IMR-90 (cell line): ENCODE results near the gene ARPP21. TPM values are rescaled to one million over a fixed set of nuclear protein-coding genes. Genes with fewer than 3 reads are reported as not detected.

Source experiments
- ATAC-seq: fragments of 200-7000 bp; cut with Tn5 transposase; 2 replicates; pipeline ENCODE4 v1.9.1; 2020; ENCODE audit warnings: low read depth, mild to moderate bottlenecking, moderate library complexity
- BruUV-seq: library from RNA; stranded (reverse); fragments of 400-500 nt; replicated peaks from 2 replicates; lab custom pipeline; 2021; lab: Mats Ljungman, UMichigan
- CTCF ChIA-PET: fragments of 300-600 bp; formaldehyde crosslinking; extraction: SDS; loops from one replicate; lab custom pipeline; 2021; ENCODE audit warnings: antibody characterized with exemption; lab: Yijun Ruan, JAX
- POLR2A ChIA-PET: fragments of 300-600 bp; sonication (Branson Sonifier 250); formaldehyde crosslinking; loops from one replicate; lab custom pipeline; 2022; ENCODE audit warnings: antibody characterized with exemption; ENCODE audit not compliant: unreplicated experiment; lab: Charles Lee
- DNase-seq: peaks from one replicate; pipeline ENCODE4 v3.0.0; 2013
- H2AFZ ChIP-seq: replicated peaks from 2 replicates; pipeline ENCODE3; 2013; ENCODE audit warnings: low read length, mild to moderate bottlenecking; ENCODE audit not compliant: poor library complexity
- H2AK5ac ChIP-seq: 2 replicates; pipeline ENCODE4 v1.6.1; 2013; ENCODE audit warnings: low read depth, low read length, inconsistent platforms
- H2AK9ac ChIP-seq: replicated peaks from 2 replicates; pipeline ENCODE3; 2013; ENCODE audit warnings: mild to moderate bottlenecking, low read depth, low read length, moderate library complexity; ENCODE audit not compliant: poor library complexity
- H2BK120ac ChIP-seq: 2 replicates; pipeline ENCODE4 v1.6.1; 2013; ENCODE audit warnings: low read depth, low read length, inconsistent platforms
- H2BK15ac ChIP-seq: 3 replicates; pipeline ENCODE4 v1.6.1; 2013; ENCODE audit warnings: low read depth, low read length, inconsistent platforms
- H2BK20ac ChIP-seq: 2 replicates; pipeline ENCODE4 v1.6.1; 2013; ENCODE audit warnings: low read depth, mild to moderate bottlenecking, inconsistent platforms, low read length, moderate library complexity
- H2BK5ac ChIP-seq: 2 replicates; pipeline ENCODE4 v1.6.1; 2013; ENCODE audit warnings: mild to moderate bottlenecking, low read depth, low read length, inconsistent platforms; ENCODE audit not compliant: poor library complexity, severe bottlenecking
- H3K14ac ChIP-seq: replicated peaks from 2 replicates; pipeline ENCODE4 v1.6.1; 2013; ENCODE audit warnings: low read depth, low read length, inconsistent platforms
- H3K18ac ChIP-seq: 2 replicates; pipeline ENCODE4 v1.6.1; 2013; ENCODE audit warnings: low read depth, low read length, control low read depth
- H3K23ac ChIP-seq: 2 replicates; pipeline ENCODE4 v1.6.1; 2013; ENCODE audit warnings: low read depth, low read length, inconsistent platforms
- H3K27ac ChIP-seq: 2 replicates; pipeline ENCODE4 v1.5.1; 2013; ENCODE audit warnings: mild to moderate bottlenecking, control low read depth, low read length; ENCODE audit not compliant: insufficient read depth
- H3K27me3 ChIP-seq: 2 replicates; pipeline ENCODE4 v1.6.1; 2013; ENCODE audit warnings: low read length; ENCODE audit not compliant: control insufficient read depth, insufficient read depth
- H3K36me3 ChIP-seq: 2 replicates; pipeline ENCODE4 v1.6.1; 2013; ENCODE audit warnings: low read length, mixed read lengths; ENCODE audit not compliant: control insufficient read depth, insufficient read depth
- H3K4ac ChIP-seq: 2 replicates; pipeline ENCODE4 v1.6.1; 2013; ENCODE audit warnings: low read depth, low read length, inconsistent platforms
- H3K4me1 ChIP-seq: 2 replicates; pipeline ENCODE4 v1.6.1; 2013; ENCODE audit warnings: low read length, mixed read lengths; ENCODE audit not compliant: control insufficient read depth, insufficient read depth
- H3K4me2 ChIP-seq: 2 replicates; pipeline ENCODE4 v1.6.1; 2013; ENCODE audit warnings: low read depth, mild to moderate bottlenecking, control low read depth, low read length, moderate library complexity
- H3K4me3 ChIP-seq: 2 replicates; pipeline ENCODE4 v1.5.1; 2013; ENCODE audit warnings: low read depth, mild to moderate bottlenecking, control low read depth, low read length, moderate library complexity; ENCODE audit not compliant: insufficient read depth
- H3K56ac ChIP-seq: 2 replicates; pipeline ENCODE4 v1.6.1; 2013; ENCODE audit warnings: low read length, inconsistent platforms; ENCODE audit not compliant: insufficient read depth; ENCODE audit errors: extremely low read depth
- H3K79me1 ChIP-seq, 2 experiments: 2 replicates each; pipeline ENCODE4 v1.6.1; 2013; ENCODE audit warnings: low read length in 2 of 2, inconsistent platforms in 1 of 2, low read depth in 1 of 2
- H3K9ac ChIP-seq: 2 replicates; pipeline ENCODE4 v1.6.1; 2013; ENCODE audit warnings: low read depth, low read length, control low read depth
- H3K9me1 ChIP-seq: 2 replicates; pipeline ENCODE4 v1.6.1; 2013; ENCODE audit warnings: low read length, inconsistent platforms; ENCODE audit not compliant: insufficient read depth
- H3K9me3 ChIP-seq: 2 replicates; pipeline ENCODE4 v1.6.1; 2013; ENCODE audit warnings: low read length; ENCODE audit not compliant: control insufficient read depth, insufficient read depth
- H4K20me1 ChIP-seq: 2 replicates; pipeline ENCODE4 v1.6.1; 2013; ENCODE audit warnings: low read length, inconsistent platforms; ENCODE audit not compliant: insufficient read depth
- H4K5ac ChIP-seq: 2 replicates; pipeline ENCODE4 v1.6.1; 2013; ENCODE audit warnings: mild to moderate bottlenecking, low read depth, low read length, control low read depth
- H4K8ac ChIP-seq, 2 experiments: 2 replicates each; pipeline ENCODE4 v1.6.1; 2013; ENCODE audit warnings: low read depth in 2 of 2, low read length in 2 of 2, control low read depth in 1 of 2, inconsistent platforms in 1 of 2
- H4K91ac ChIP-seq: 2 replicates; pipeline ENCODE4 v1.6.1; 2013; ENCODE audit warnings: low read depth, low read length, inconsistent platforms; ENCODE audit not compliant: insufficient read depth
- BHLHE40 ChIP-seq: fragments of 150-350 bp; IDR thresholded peaks from 2 replicates; pipeline ENCODE4 v1.6.1; 2016; ENCODE audit warnings: mild to moderate bottlenecking, low read depth, low read length
- CEBPB ChIP-seq: IDR thresholded peaks from 2 replicates; pipeline ENCODE4 v1.6.1; 2012; ENCODE audit warnings: low read depth, low read length, improper control_type of control experiment
- FOS ChIP-seq: fragments of 150-350 bp; IDR thresholded peaks from 2 replicates; pipeline ENCODE4 v1.6.1; 2016; ENCODE audit warnings: low read depth, low read length
- NFE2L2 ChIP-seq: fragments of 150-350 bp; IDR thresholded peaks from 2 replicates; pipeline ENCODE4 v1.6.1; 2016; ENCODE audit warnings: low read depth, mild to moderate bottlenecking, low read length
- POLR2A ChIP-seq: IDR thresholded peaks from 2 replicates; pipeline ENCODE4 v1.6.1; 2012; ENCODE audit warnings: mild to moderate bottlenecking, low read depth, low read length
- RCOR1 ChIP-seq: IDR thresholded peaks from 2 replicates; pipeline ENCODE4 v1.6.1; 2012; ENCODE audit warnings: mild to moderate bottlenecking, low read length, improper control_type of control experiment; ENCODE audit not compliant: insufficient replicate concordance
- SMC3 ChIP-seq: fragments of 150-350 bp; IDR thresholded peaks from 2 replicates; pipeline ENCODE4 v1.6.1; 2016; ENCODE audit warnings: low read depth, mild to moderate bottlenecking, antibody characterized with exemption, low read length, moderate library complexity
- USF2 ChIP-seq: fragments of 150-350 bp; IDR thresholded peaks from 2 replicates; pipeline ENCODE4 v1.6.1; 2017; ENCODE audit warnings: mild to moderate bottlenecking, antibody characterized with exemption, low read length, low read depth
- WGBS, 2 experiments: methylation state at CpG; one replicate each; pipeline versions ENCODE4 v1.1.5 to v1.1.7; 2013; ENCODE audit warnings: missing lambda C conversion rate in 2 of 2; ENCODE audit not compliant: insufficient read length in 1 of 2; ENCODE audit errors: extremely low coverage in 2 of 2; 5-methylcytosine and 5-hydroxymethylcytosine counted together
- dilution Hi-C: fragments of 300-500 bp; cut with HindIII; formaldehyde crosslinking; loops from one replicate; pipeline ENCODE4 v1.14.3; 2018; ENCODE audit warnings: low sequenced_read_pairs; ENCODE audit not compliant: unreplicated experiment
- in situ Hi-C: fragments of 300-500 bp; cut with MboI; formaldehyde crosslinking; loops from 3 replicates; pipeline ENCODE4 v1.14.3; 2019; ENCODE audit warnings: low sequenced_read_pairs, inconsistent platforms, mixed read lengths
- intact Hi-C: fragments of 100-400 bp; cut with micrococcal nuclease; formaldehyde crosslinking; loops from 2 replicates; pipeline ENCODE4 v1.10.0; 2022
- polyA plus RNA-seq, 3 experiments: library from polyadenylated mRNA; depleted of rRNA; stranded (reverse); fragments of >200 nt; gene quantifications; 2 replicates each; pipeline ENCODE4 v1.2.3, GENCODE V29; 2012; ENCODE audit warnings: low replicate concordance in 1 of 3
- total RNA-seq: library from RNA; depleted of rRNA; stranded (reverse); fragments of >200 nt; gene quantifications from 2 replicates; pipeline ENCODE4 v1.2.3, GENCODE V29; 2012

ARPP21 gene
- total and polyA plus RNA-seq, 2 of the 4 experiments (the other 2 are of a cell fraction), result not detected

- POLR2A ChIA-PET, result no interaction called here
These were observed 1.2 kb downstream of the ARPP21 start for GRCh38 chr3:35640190-35641165.

More at GRCh38 chr3:35640190-35641165, 1.2 kb downstream of the ARPP21 start:
- Histone ChIP-seq H4K8ac (no peak overlapping the region), H3K56ac (no peak overlapping the region), H3K79me1 (no peaks in the 10 kb centered on the region), H2BK20ac (no peak overlapping the region), H3K18ac (no peak overlapping the region), H2AFZ (no peak overlapping the region), H4K20me1 (no peaks in the 10 kb centered on the region), H2BK5ac (no peak overlapping the region), H2AK9ac (no peak overlapping the region), H3K9ac (no peak overlapping the region), H3K9me1 (no peaks in the 10 kb centered on the region), H3K4me2 (no peak overlapping the region), H4K91ac (no peak overlapping the region), H3K4me1 (no peaks in the 10 kb centered on the region), H4K5ac (no peak overlapping the region), H3K4ac (no peak overlapping the region), H3K14ac (no peak overlapping the region), H3K27ac (no peak overlapping the region), H3K36me3 (no peaks in the 10 kb centered on the region), H3K23ac (no peak overlapping the region), H3K4me3 (no peak overlapping the region), H2BK120ac (no peak overlapping the region), H3K9me3 (peaks cover 2% of the 10 kb centered on the region), H3K27me3 (no peaks in the 10 kb centered on the region; the same call in none of the 2 replicates), H2BK15ac (no peak overlapping the region), H2AK5ac (no peak overlapping the region)
- CTCF ChIA-PET, result no interaction called here
- intact Hi-C loops (no loop called here), dilution Hi-C loops (no loop called here), in situ Hi-C loops (no loop called here)
- no TSS peak for BruUV-seq
- 40% methylated on average over 1 of the region's 10 CpGs; no CpG with 5 or more reads in 1 of the 2 experiments for WGBS, 2 experiments
- no peak for DNase-seq
- ATAC-seq, result no peak
- TF ChIP-seq CEBPB (no peak), SMC3 (no peak), USF2 (no peak), POLR2A (no peak), RCOR1 (no peak), BHLHE40 (no peak), FOS (no peak), NFE2L2 (no peak)
